IMR-90 (cell line): Measurements from ENCODE around the gene PDZD7. TPM values are rescaled to one million over a fixed set of nuclear protein-coding genes. Genes with fewer than 3 reads are reported as not detected.

Source experiments
- ATAC-seq: fragments of 200-7000 bp; cut with Tn5 transposase; 2 replicates; pipeline ENCODE4 v1.9.1; 2020; ENCODE audit warnings: low read depth, mild to moderate bottlenecking, moderate library complexity
- BruUV-seq: library from RNA; stranded (reverse); fragments of 400-500 nt; replicated peaks from 2 replicates; lab custom pipeline; 2021; lab: Mats Ljungman, UMichigan
- CTCF ChIA-PET: fragments of 300-600 bp; formaldehyde crosslinking; extraction: SDS; loops from one replicate; lab custom pipeline; 2021; ENCODE audit warnings: antibody characterized with exemption; lab: Yijun Ruan, JAX
- POLR2A ChIA-PET: fragments of 300-600 bp; sonication (Branson Sonifier 250); formaldehyde crosslinking; loops from one replicate; lab custom pipeline; 2022; ENCODE audit warnings: antibody characterized with exemption; ENCODE audit not compliant: unreplicated experiment; lab: Charles Lee
- DNase-seq: peaks from one replicate; pipeline ENCODE4 v3.0.0; 2013
- H2AFZ ChIP-seq: replicated peaks from 2 replicates; pipeline ENCODE3; 2013; ENCODE audit warnings: low read length, mild to moderate bottlenecking; ENCODE audit not compliant: poor library complexity
- H2AK5ac ChIP-seq: 2 replicates; pipeline ENCODE4 v1.6.1; 2013; ENCODE audit warnings: low read depth, low read length, inconsistent platforms
- H2AK9ac ChIP-seq: replicated peaks from 2 replicates; pipeline ENCODE3; 2013; ENCODE audit warnings: mild to moderate bottlenecking, low read depth, low read length, moderate library complexity; ENCODE audit not compliant: poor library complexity
- H2BK120ac ChIP-seq: 2 replicates; pipeline ENCODE4 v1.6.1; 2013; ENCODE audit warnings: low read depth, low read length, inconsistent platforms
- H2BK15ac ChIP-seq: 3 replicates; pipeline ENCODE4 v1.6.1; 2013; ENCODE audit warnings: low read depth, low read length, inconsistent platforms
- H2BK20ac ChIP-seq: 2 replicates; pipeline ENCODE4 v1.6.1; 2013; ENCODE audit warnings: low read depth, mild to moderate bottlenecking, inconsistent platforms, low read length, moderate library complexity
- H2BK5ac ChIP-seq: 2 replicates; pipeline ENCODE4 v1.6.1; 2013; ENCODE audit warnings: mild to moderate bottlenecking, low read depth, low read length, inconsistent platforms; ENCODE audit not compliant: poor library complexity, severe bottlenecking
- H3K14ac ChIP-seq: replicated peaks from 2 replicates; pipeline ENCODE4 v1.6.1; 2013; ENCODE audit warnings: low read depth, low read length, inconsistent platforms
- H3K18ac ChIP-seq: 2 replicates; pipeline ENCODE4 v1.6.1; 2013; ENCODE audit warnings: low read depth, low read length, control low read depth
- H3K23ac ChIP-seq: 2 replicates; pipeline ENCODE4 v1.6.1; 2013; ENCODE audit warnings: low read depth, low read length, inconsistent platforms
- H3K27ac ChIP-seq: 2 replicates; pipeline ENCODE4 v1.5.1; 2013; ENCODE audit warnings: mild to moderate bottlenecking, control low read depth, low read length; ENCODE audit not compliant: insufficient read depth
- H3K27me3 ChIP-seq: 2 replicates; pipeline ENCODE4 v1.6.1; 2013; ENCODE audit warnings: low read length; ENCODE audit not compliant: control insufficient read depth, insufficient read depth
- H3K36me3 ChIP-seq: 2 replicates; pipeline ENCODE4 v1.6.1; 2013; ENCODE audit warnings: low read length, mixed read lengths; ENCODE audit not compliant: control insufficient read depth, insufficient read depth
- H3K4ac ChIP-seq: 2 replicates; pipeline ENCODE4 v1.6.1; 2013; ENCODE audit warnings: low read depth, low read length, inconsistent platforms
- H3K4me1 ChIP-seq: 2 replicates; pipeline ENCODE4 v1.6.1; 2013; ENCODE audit warnings: low read length, mixed read lengths; ENCODE audit not compliant: control insufficient read depth, insufficient read depth
- H3K4me2 ChIP-seq: 2 replicates; pipeline ENCODE4 v1.6.1; 2013; ENCODE audit warnings: low read depth, mild to moderate bottlenecking, control low read depth, low read length, moderate library complexity
- H3K4me3 ChIP-seq: 2 replicates; pipeline ENCODE4 v1.5.1; 2013; ENCODE audit warnings: low read depth, mild to moderate bottlenecking, control low read depth, low read length, moderate library complexity; ENCODE audit not compliant: insufficient read depth
- H3K56ac ChIP-seq: 2 replicates; pipeline ENCODE4 v1.6.1; 2013; ENCODE audit warnings: low read length, inconsistent platforms; ENCODE audit not compliant: insufficient read depth; ENCODE audit errors: extremely low read depth
- H3K79me1 ChIP-seq, 2 experiments: 2 replicates each; pipeline ENCODE4 v1.6.1; 2013; ENCODE audit warnings: low read length in 2 of 2, inconsistent platforms in 1 of 2, low read depth in 1 of 2
- H3K9ac ChIP-seq: 2 replicates; pipeline ENCODE4 v1.6.1; 2013; ENCODE audit warnings: low read depth, low read length, control low read depth
- H3K9me1 ChIP-seq: 2 replicates; pipeline ENCODE4 v1.6.1; 2013; ENCODE audit warnings: low read length, inconsistent platforms; ENCODE audit not compliant: insufficient read depth
- H3K9me3 ChIP-seq: 2 replicates; pipeline ENCODE4 v1.6.1; 2013; ENCODE audit warnings: low read length; ENCODE audit not compliant: control insufficient read depth, insufficient read depth
- H4K20me1 ChIP-seq: 2 replicates; pipeline ENCODE4 v1.6.1; 2013; ENCODE audit warnings: low read length, inconsistent platforms; ENCODE audit not compliant: insufficient read depth
- H4K5ac ChIP-seq: 2 replicates; pipeline ENCODE4 v1.6.1; 2013; ENCODE audit warnings: mild to moderate bottlenecking, low read depth, low read length, control low read depth
- H4K8ac ChIP-seq, 2 experiments: 2 replicates each; pipeline ENCODE4 v1.6.1; 2013; ENCODE audit warnings: low read depth in 2 of 2, low read length in 2 of 2, control low read depth in 1 of 2, inconsistent platforms in 1 of 2
- H4K91ac ChIP-seq: 2 replicates; pipeline ENCODE4 v1.6.1; 2013; ENCODE audit warnings: low read depth, low read length, inconsistent platforms; ENCODE audit not compliant: insufficient read depth
- BHLHE40 ChIP-seq: fragments of 150-350 bp; IDR thresholded peaks from 2 replicates; pipeline ENCODE4 v1.6.1; 2016; ENCODE audit warnings: mild to moderate bottlenecking, low read depth, low read length
- CEBPB ChIP-seq: IDR thresholded peaks from 2 replicates; pipeline ENCODE4 v1.6.1; 2012; ENCODE audit warnings: low read depth, low read length, improper control_type of control experiment
- CHD1 ChIP-seq: IDR thresholded peaks from 2 replicates; pipeline ENCODE4 v1.6.1; 2012; ENCODE audit warnings: low read depth, low read length, improper control_type of control experiment
- CTCF ChIP-seq: conservative IDR thresholded peaks from 2 replicates; pipeline ENCODE4 v1.5.1; 2012; ENCODE audit warnings: mild to moderate bottlenecking, low read depth, low read length, improper control_type of control experiment
- ELK1 ChIP-seq: fragments of 150-350 bp; IDR thresholded peaks from 2 replicates; pipeline ENCODE4 v1.6.1; 2016; ENCODE audit warnings: low read depth, mild to moderate bottlenecking, low read length, moderate library complexity, borderline replicate concordance
- FOS ChIP-seq: fragments of 150-350 bp; IDR thresholded peaks from 2 replicates; pipeline ENCODE4 v1.6.1; 2016; ENCODE audit warnings: low read depth, low read length
- MAFK ChIP-seq: IDR thresholded peaks from 2 replicates; pipeline ENCODE4 v1.6.1; 2012; ENCODE audit warnings: low read depth, low read length, improper control_type of control experiment
- MAZ ChIP-seq: IDR thresholded peaks from 2 replicates; pipeline ENCODE4 v1.6.1; 2012; ENCODE audit warnings: low read depth, mild to moderate bottlenecking, low read length, improper control_type of control experiment, moderate library complexity, borderline replicate concordance
- MXI1 ChIP-seq: IDR thresholded peaks from 2 replicates; pipeline ENCODE4 v1.6.1; 2012; ENCODE audit warnings: low read depth, mild to moderate bottlenecking, low read length, moderate library complexity, borderline replicate concordance
- NFE2L2 ChIP-seq: fragments of 150-350 bp; IDR thresholded peaks from 2 replicates; pipeline ENCODE4 v1.6.1; 2016; ENCODE audit warnings: low read depth, mild to moderate bottlenecking, low read length
- POLR2A ChIP-seq: IDR thresholded peaks from 2 replicates; pipeline ENCODE4 v1.6.1; 2012; ENCODE audit warnings: mild to moderate bottlenecking, low read depth, low read length
- RAD21 ChIP-seq: IDR thresholded peaks from 2 replicates; pipeline ENCODE4 v1.6.1; 2012; ENCODE audit warnings: low read length, improper control_type of control experiment
- RCOR1 ChIP-seq: IDR thresholded peaks from 2 replicates; pipeline ENCODE4 v1.6.1; 2012; ENCODE audit warnings: mild to moderate bottlenecking, low read length, improper control_type of control experiment; ENCODE audit not compliant: insufficient replicate concordance
- RFX5 ChIP-seq: IDR thresholded peaks from 2 replicates; pipeline ENCODE4 v1.8.0; 2012; ENCODE audit warnings: low read depth, mild to moderate bottlenecking, low read length, moderate library complexity
- SMC3 ChIP-seq: fragments of 150-350 bp; IDR thresholded peaks from 2 replicates; pipeline ENCODE4 v1.6.1; 2016; ENCODE audit warnings: low read depth, mild to moderate bottlenecking, antibody characterized with exemption, low read length, moderate library complexity
- USF2 ChIP-seq: fragments of 150-350 bp; IDR thresholded peaks from 2 replicates; pipeline ENCODE4 v1.6.1; 2017; ENCODE audit warnings: mild to moderate bottlenecking, antibody characterized with exemption, low read length, low read depth
- WGBS, 2 experiments: methylation state at CpG; one replicate each; pipeline versions ENCODE4 v1.1.5 to v1.1.7; 2013; ENCODE audit warnings: missing lambda C conversion rate in 2 of 2; ENCODE audit not compliant: insufficient read length in 1 of 2; ENCODE audit errors: extremely low coverage in 2 of 2; 5-methylcytosine and 5-hydroxymethylcytosine counted together
- dilution Hi-C: fragments of 300-500 bp; cut with HindIII; formaldehyde crosslinking; loops from one replicate; pipeline ENCODE4 v1.14.3; 2018; ENCODE audit warnings: low sequenced_read_pairs; ENCODE audit not compliant: unreplicated experiment
- in situ Hi-C: fragments of 300-500 bp; cut with MboI; formaldehyde crosslinking; loops from 3 replicates; pipeline ENCODE4 v1.14.3; 2019; ENCODE audit warnings: low sequenced_read_pairs, inconsistent platforms, mixed read lengths
- intact Hi-C: fragments of 100-400 bp; cut with micrococcal nuclease; formaldehyde crosslinking; loops from 2 replicates; pipeline ENCODE4 v1.10.0; 2022
- polyA plus RNA-seq, 3 experiments: library from polyadenylated mRNA; depleted of rRNA; stranded (reverse); fragments of >200 nt; gene quantifications; 2 replicates each; pipeline ENCODE4 v1.2.3, GENCODE V29; 2012; ENCODE audit warnings: low replicate concordance in 1 of 3
- total RNA-seq: library from RNA; depleted of rRNA; stranded (reverse); fragments of >200 nt; gene quantifications from 2 replicates; pipeline ENCODE4 v1.2.3, GENCODE V29; 2012

Gene PDZD7
- total and polyA plus RNA-seq, 2 of the 4 experiments (the other 2 are of a cell fraction), result 0.90 to 1.5 TPM

GRCh38 chr10:101071267-101071884 is 40.4 kb upstream of the PDZD7 start:
- H3K4me2 ChIP-seq, result no peak overlapping the region
- DNase-seq (peak; percentile 73), ATAC-seq (no peak)
- no peak overlapping the region for H4K5ac ChIP-seq
- H2BK20ac ChIP-seq, result no peak overlapping the region
- H3K4me3 ChIP-seq, result no peak overlapping the region
- H3K18ac ChIP-seq, result no peak overlapping the region
- in situ Hi-C loops (no loop called here), intact Hi-C loops (no loop called here), dilution Hi-C loops (no loop called here)
- no peak overlapping the region for H3K27ac ChIP-seq
- no peak overlapping the region for H2BK120ac ChIP-seq
- TF ChIP-seq CTCF (no peak), MXI1 (no peak), CHD1 (no peak), POLR2A (no peak), BHLHE40 (no peak), USF2 (no peak), ELK1 (no peak), MAZ (no peak), SMC3 (no peak), NFE2L2 (no peak), MAFK (no peak), RFX5 (no peak), CEBPB (no peak), RCOR1 (no peak), FOS (no peak), RAD21 (no peak)
- no peak overlapping the region for H2BK15ac ChIP-seq
- H3K56ac ChIP-seq, result no peak overlapping the region
- BruUV-seq, result no TSS peak
- H2AFZ ChIP-seq, result no peak overlapping the region
- no peak overlapping the region for H2BK5ac ChIP-seq
- H3K9ac ChIP-seq, result no peak overlapping the region
- no peaks in the 10 kb centered on the region for H3K9me3 ChIP-seq
- ChIA-PET CTCF (interaction anchor here (1.1 kb wide), 1 partner anchor 52 kb away, joined by 3 read pairs; no protein-coding TSS in a partner anchor), POLR2A (no interaction called here)
- H3K79me1 ChIP-seq, result no peaks in the 10 kb centered on the region
- no peaks in the 10 kb centered on the region for H3K9me1 ChIP-seq
- H3K23ac ChIP-seq, result no peak overlapping the region
- no peaks in the 10 kb centered on the region for H3K36me3 ChIP-seq
- no peak overlapping the region for H3K14ac ChIP-seq
- H2AK9ac ChIP-seq, result no peak overlapping the region
- H4K20me1 ChIP-seq, result no peaks in the 10 kb centered on the region
- H2AK5ac ChIP-seq, result no peak overlapping the region
- H3K27me3 ChIP-seq, result peaks cover 48% of the 10 kb centered on the region
- H3K4me1 ChIP-seq, result 0 out of 2 replicates have a peak, but pooled peaks cover 2% of the 10 kb centered on the region
- H4K91ac ChIP-seq, result no peak overlapping the region
- no CpG with 5 or more reads among the region's 6 CpGs for WGBS, 2 experiments
- no peak overlapping the region for H4K8ac ChIP-seq
- H3K4ac ChIP-seq, result no peak overlapping the region
